Hepatocyte (in vitro differentiated cells): ENCODE results near the gene ANKRD16. TPM values are rescaled to one million over a fixed set of nuclear protein-coding genes. Genes with fewer than 3 reads are reported as not detected.
"Not testable (repeated sequence)": the region's sequence is repeated elsewhere in the genome, so short reads cannot be mapped to it uniquely, and the experiment has no call there.

Experiments used
- DNase-seq: peaks from one replicate; pipeline ENCODE4 v3.0.0-alpha.2; 2016; ENCODE audit warnings: low spot score
- H2AFZ ChIP-seq: fragments of 200-600 bp; sonication (generic); 2 replicates; pipeline ENCODE4 v1.6.0; 2016; ENCODE audit warnings: antibody characterized with exemption, mild to moderate bottlenecking
- H3K27ac ChIP-seq: fragments of 200-600 bp; sonication (generic); 2 replicates; pipeline ENCODE4 v1.5.1; 2016; ENCODE audit warnings: mild to moderate bottlenecking
- H3K27me3 ChIP-seq: fragments of 200-600 bp; sonication (generic); 2 replicates; pipeline ENCODE4 v1.6.1; 2016
- H3K36me3 ChIP-seq: fragments of 200-600 bp; sonication (generic); replicated peaks from 2 replicates; pipeline ENCODE4 v1.5.1; 2016; ENCODE audit warnings: low read depth; ENCODE audit not compliant: insufficient read depth
- H3K4me1 ChIP-seq: fragments of 200-600 bp; sonication (generic); 2 replicates; pipeline ENCODE4 v1.5.1; 2016; ENCODE audit warnings: mild to moderate bottlenecking, moderate library complexity; ENCODE audit not compliant: insufficient read depth
- H3K4me2 ChIP-seq: fragments of 200-600 bp; sonication (generic); 2 replicates; pipeline ENCODE4 v1.6.0; 2016
- H3K4me3 ChIP-seq: fragments of 200-600 bp; sonication (generic); 2 replicates; pipeline ENCODE4 v1.5.1; 2016; ENCODE audit warnings: mild to moderate bottlenecking
- H3K79me2 ChIP-seq: fragments of 200-600 bp; sonication (generic); 2 replicates; pipeline ENCODE4 v1.6.0; 2017; ENCODE audit warnings: mild to moderate bottlenecking
- H3K9me2 ChIP-seq: fragments of 200-600 bp; sonication (generic); replicated peaks from 2 replicates; pipeline ENCODE4 v1.6.0; 2017; ENCODE audit warnings: mild to moderate bottlenecking; ENCODE audit not compliant: insufficient read depth
- H3K9me3 ChIP-seq: fragments of 200-600 bp; sonication (generic); 2 replicates; pipeline ENCODE4 v1.5.1; 2016; ENCODE audit warnings: low read depth, mild to moderate bottlenecking
- H4K20me1 ChIP-seq: fragments of 200-600 bp; sonication (generic); 2 replicates; pipeline ENCODE4 v1.6.0; 2016; ENCODE audit warnings: mild to moderate bottlenecking; ENCODE audit not compliant: insufficient read depth, poor library complexity, severe bottlenecking
- CTCF ChIP-seq: fragments of 200-600 bp; sonication (generic); IDR thresholded peaks from 2 replicates; pipeline ENCODE4 v1.5.1; 2016; ENCODE audit warnings: antibody characterized with exemption, mild to moderate bottlenecking; ENCODE audit not compliant: poor library complexity
- EZH2 ChIP-seq: fragments of 200-600 bp; sonication (generic); IDR thresholded peaks from 2 replicates; pipeline ENCODE4 v1.6.1; 2016; ENCODE audit warnings: antibody characterized with exemption, mild to moderate bottlenecking, borderline replicate concordance
- EZH2phosphoT487 ChIP-seq: fragments of 200-600 bp; sonication (generic); IDR thresholded peaks from one replicate; pipeline ENCODE4 v1.6.1; 2018; ENCODE audit warnings: antibody characterized with exemption, mild to moderate bottlenecking, low read depth, moderate library complexity; ENCODE audit not compliant: unreplicated experiment, severe bottlenecking
- WGBS: methylation state at CpG from one replicate; pipeline ENCODE4 v1.1.6; 2016; ENCODE audit warnings: low lambda C conversion rate; ENCODE audit errors: missing lambda C conversion rate; 5-methylcytosine and 5-hydroxymethylcytosine counted together
- polyA plus RNA-seq: library from polyadenylated mRNA; unstranded; fragments of >200 nt; fragmentation: Nextera tagmentation; extraction: Ambion mirVana; gene quantifications from 2 replicates; pipeline ENCODE4 v1.2.1, GENCODE V29; 2016
- total RNA-seq: library from RNA; depleted of rRNA; stranded (reverse); fragments of >200 nt; gene quantifications from 2 replicates; pipeline ENCODE4 v1.2.3, GENCODE V29; 2014

ANKRD16 gene
- total and polyA plus RNA-seq, 2 experiments from 2014 or later, result 6.8 to 15.7 TPM

DNA sequence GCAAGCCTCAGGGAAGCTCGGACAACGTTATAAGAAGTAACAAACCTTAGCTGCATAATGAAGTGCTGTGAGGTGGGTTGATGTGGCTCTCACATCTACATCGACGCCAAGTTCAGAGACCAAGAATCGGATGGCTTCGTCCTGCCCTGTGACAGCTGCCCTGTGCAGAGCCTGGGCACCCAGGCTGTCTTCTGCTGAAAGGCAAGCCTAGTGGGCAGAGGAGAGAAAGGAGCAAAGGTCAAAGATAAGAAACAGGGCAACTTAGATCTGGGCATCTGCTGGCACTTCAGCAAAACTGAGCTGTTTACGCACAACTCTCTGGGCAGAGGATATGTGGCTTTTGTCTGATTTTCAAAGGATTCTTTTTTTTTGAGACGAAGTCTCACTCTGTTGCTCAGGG, 6.7 kb downstream of the ANKRD16 start:
- H3K36me3 ChIP-seq, result no peaks in the 10 kb centered on the region
- peaks cover 17% of the 10 kb centered on the region for H3K79me2 ChIP-seq
- H3K9me2 ChIP-seq, result no peaks in the 10 kb centered on the region
- no peaks in the 10 kb centered on the region for H3K27me3 ChIP-seq
- H3K4me2 ChIP-seq, result no peak overlapping the region
- no peak for DNase-seq
- 95% methylated on average over 7 of the region's 8 CpGs for WGBS
- H4K20me1 ChIP-seq, result no peaks in the 10 kb centered on the region
- no peak overlapping the region for H3K4me3 ChIP-seq
- no peaks in the 10 kb centered on the region for H3K9me3 ChIP-seq
- peaks cover 3% of the 10 kb centered on the region for H3K4me1 ChIP-seq
- H2AFZ ChIP-seq, result no peak overlapping the region
- H3K27ac ChIP-seq, result no peak overlapping the region
- TF ChIP-seq EZH2phosphoT487, result no peak
- TF ChIP-seq EZH2, result no peak
- TF ChIP-seq CTCF, result no peak

GRCh38 chr10:5877041-5877440, 12.7 kb downstream of the ANKRD16 start:
- not testable (repeated sequence) for H3K9me3 ChIP-seq, H3K9me2 ChIP-seq, H3K4me1 ChIP-seq, H3K27me3 ChIP-seq, H2AFZ ChIP-seq, H3K4me2 ChIP-seq, DNase-seq, H3K79me2 ChIP-seq, H3K4me3 ChIP-seq, H3K36me3 ChIP-seq, H4K20me1 ChIP-seq
- 83% methylated on average over 7 of the region's 7 CpGs for WGBS
- H3K27ac ChIP-seq, result peak overlapping the region; percentile 57

DNA sequence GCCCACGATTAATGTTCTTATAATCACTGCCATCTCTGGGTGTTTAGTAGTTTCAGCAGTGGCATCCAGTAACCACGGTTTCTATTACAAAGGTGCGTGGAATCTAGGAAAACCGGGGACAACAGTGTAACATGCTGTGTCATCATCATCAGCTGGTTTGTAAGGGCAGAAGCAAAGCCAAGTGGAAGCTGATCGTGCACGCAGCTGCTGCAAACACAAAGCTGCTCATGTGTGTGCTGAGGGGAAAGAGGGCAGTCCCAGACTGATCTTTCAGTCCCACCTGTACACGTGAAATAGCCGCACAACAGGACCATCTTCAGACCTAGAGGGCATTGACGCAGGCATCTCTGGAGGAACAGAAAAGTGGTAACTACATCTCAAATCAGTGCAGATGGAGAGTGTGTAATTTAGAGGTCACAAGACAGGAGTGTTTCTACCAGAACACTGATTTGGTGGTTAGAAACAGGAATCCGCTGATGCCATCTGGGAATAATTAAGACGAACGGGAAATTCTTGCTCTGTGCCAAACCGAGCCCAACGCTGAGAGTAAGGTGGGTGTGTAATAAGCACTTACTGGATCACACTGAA, 13.4 kb downstream of the ANKRD16 start:
- Histone ChIP-seq H3K27me3 (no peaks in the 10 kb centered on the region), H3K9me2 (no peaks in the 10 kb centered on the region), H2AFZ (no peak overlapping the region), H3K36me3 (no peaks in the 10 kb centered on the region), H3K79me2 (no peaks in the 10 kb centered on the region), H3K27ac (peak overlapping the region; percentile 57), H3K4me2 (no peak overlapping the region), H3K4me1 (peaks cover 8% of the 10 kb centered on the region), H3K9me3 (no peaks in the 10 kb centered on the region), H3K4me3 (no peak overlapping the region), H4K20me1 (no peaks in the 10 kb centered on the region)
- DNase-seq, result no peak
- WGBS, result 59% methylated on average over 14 of the region's 14 CpGs
- TF ChIP-seq CTCF (no peak), EZH2phosphoT487 (no peak), EZH2 (no peak)

DNA sequence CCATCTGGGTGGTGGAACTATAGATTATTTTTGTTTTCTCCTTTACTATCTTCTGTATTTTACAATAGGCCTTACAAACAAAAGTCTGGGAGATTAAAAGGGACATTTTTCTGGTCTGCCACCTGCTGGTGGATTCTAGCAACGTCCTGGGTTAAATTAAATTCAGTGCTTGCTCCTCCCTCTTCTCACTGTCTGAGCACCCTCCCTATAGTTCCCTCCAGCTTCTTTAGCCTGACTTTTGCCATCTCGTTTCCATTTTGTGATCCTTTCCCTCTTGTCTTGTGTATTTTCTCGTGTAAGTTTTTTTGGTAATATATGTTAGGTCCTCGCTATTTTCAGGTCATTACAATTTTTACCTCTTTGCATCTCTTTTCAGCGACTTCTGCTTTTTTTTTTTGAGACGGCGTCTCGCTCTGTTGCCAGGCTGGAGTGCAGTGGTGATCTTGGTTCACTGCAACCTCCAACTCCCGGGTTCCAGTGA, 16.1 kb downstream of the ANKRD16 start:
- peaks cover 8% of the 10 kb centered on the region for H3K4me1 ChIP-seq
- WGBS, result 67% methylated on average over 9 of the region's 9 CpGs
- no peak overlapping the region for H3K27ac ChIP-seq
- H3K9me3 ChIP-seq, result no peaks in the 10 kb centered on the region
- H3K79me2 ChIP-seq, result no peaks in the 10 kb centered on the region
- no peaks in the 10 kb centered on the region for H4K20me1 ChIP-seq
- TF ChIP-seq EZH2phosphoT487, result no peak
- TF ChIP-seq CTCF, result peak; percentile 80
- H3K27me3 ChIP-seq, result no peaks in the 10 kb centered on the region
- DNase-seq, result peak; percentile 77
- H3K4me3 ChIP-seq, result no peak overlapping the region
- H3K36me3 ChIP-seq, result no peaks in the 10 kb centered on the region
- H3K4me2 ChIP-seq, result no peak overlapping the region
- H2AFZ ChIP-seq, result no peak overlapping the region
- no peaks in the 10 kb centered on the region for H3K9me2 ChIP-seq
